Measurements from ENCODE around the gene USP25.

DNA sequence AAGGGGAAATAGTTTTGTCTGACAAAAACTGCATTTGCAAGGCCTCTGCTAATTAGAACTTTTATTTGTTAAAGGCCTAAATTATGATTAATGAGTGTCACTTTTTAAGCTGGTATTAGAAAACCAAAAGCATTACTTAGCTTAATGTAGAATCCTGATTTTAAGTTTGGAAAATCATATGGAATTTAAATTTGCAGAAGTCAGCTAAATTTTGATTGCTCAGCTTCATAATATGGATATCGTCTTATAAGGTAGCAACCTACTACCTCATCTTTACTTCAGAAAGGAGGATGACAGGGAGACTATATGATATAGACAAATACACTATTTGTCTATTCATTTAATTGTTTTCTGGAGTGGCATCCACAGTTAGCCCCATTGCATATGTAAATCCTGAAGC is 114.0 kb downstream of the USP25 start:
- TF ChIP-seq CTCF (conservative IDR thresholded peaks at IDR 0.05) = no peak
- no peak for TF ChIP-seq EZH2 (IDR thresholded peaks at IDR 0.05; ENCODE audit: low read depth)

Data from PC-9 (cell line).